HEK293 (cell line): ENCODE results near the gene MYBBP1A.
A peak's percentile ranks its signal among the peaks of the same experiment; 100 is the strongest.

Source experiments
- CTCF ChIA-PET: fragments of 350-600 bp; formaldehyde crosslinking; extraction: SDS; loops from one replicate; lab custom pipeline; 2021; ENCODE audit warnings: antibody characterized with exemption; lab: Yijun Ruan, JAX
- POLR2A ChIA-PET: fragments of 300-600 bp; formaldehyde crosslinking; extraction: SDS; loops from one replicate; lab custom pipeline; 2020; ENCODE audit warnings: antibody characterized with exemption, inconsistent platforms; lab: Yijun Ruan, JAX
- H3K27ac ChIP-seq: fragments of 200-500 bp; sonication (Bioruptor generic); 2 replicates; pipeline ENCODE4 v1.5.1; 2014; ENCODE audit warnings: low read depth, low read length, control low read depth, inconsistent platforms; ENCODE audit errors: extremely low read depth
- H3K36me3 ChIP-seq, 2 experiments: fragments of 200-500 bp in 1 of 2; sonication (Bioruptor generic) in 1 of 2; 1 replicate in 1 of 2; 2 replicates in 1 of 2; pipeline ENCODE4 v1.5.1; 2014 to 2017; ENCODE audit warnings: inconsistent platforms in 2 of 2, low read length in 2 of 2; ENCODE audit not compliant: control insufficient read depth in 2 of 2, insufficient read depth in 1 of 2
- H3K4me1 ChIP-seq: fragments of 200-500 bp; sonication (Bioruptor generic); 2 replicates; pipeline ENCODE4 v1.5.1; 2014; ENCODE audit warnings: mild to moderate bottlenecking, low read length, inconsistent platforms; ENCODE audit not compliant: control insufficient read depth, insufficient read depth
- H3K4me3 ChIP-seq: 2 replicates; pipeline ENCODE4 v1.5.1; 2011; ENCODE audit warnings: low read depth, mild to moderate bottlenecking, control low read depth, low read length, moderate library complexity
- H3K9me3 ChIP-seq: fragments of 200-500 bp; sonication (Bioruptor generic); 2 replicates; pipeline ENCODE4 v1.5.1; 2014; ENCODE audit warnings: low read depth, low read length, inconsistent platforms; ENCODE audit not compliant: control insufficient read depth, insufficient read depth
- BCL11A ChIP-seq: fragments of 450-650 bp; formaldehyde crosslinking; IDR thresholded peaks from 2 replicates; pipeline ENCODE4 v1.5.1; 2016; ENCODE audit warnings: low read depth, missing biosample characterization, missing genetic modification characterization
- EGR2 ChIP-seq: fragments of 450-650 bp; formaldehyde crosslinking; IDR thresholded peaks from 2 replicates; pipeline ENCODE4 v1.5.1; 2016; ENCODE audit warnings: low read depth, missing biosample characterization, missing genetic modification characterization
- KLF1 ChIP-seq: fragments of 450-650 bp; formaldehyde crosslinking; IDR thresholded peaks from 2 replicates; pipeline ENCODE4 v1.5.1; 2016; ENCODE audit warnings: missing biosample characterization, missing genetic modification characterization
- SCRT1 ChIP-seq: fragments of 450-650 bp; formaldehyde crosslinking; IDR thresholded peaks from 2 replicates; pipeline ENCODE4 v1.5.1; 2016; ENCODE audit warnings: missing biosample characterization, missing genetic modification characterization, borderline replicate concordance
- SCRT2 ChIP-seq: fragments of 450-650 bp; formaldehyde crosslinking; IDR thresholded peaks from 2 replicates; pipeline ENCODE4 v1.5.1; 2016; ENCODE audit warnings: missing biosample characterization, missing genetic modification characterization
- SP7 ChIP-seq: fragments of 450-650 bp; formaldehyde crosslinking; IDR thresholded peaks from 2 replicates; pipeline ENCODE4 v1.5.1; 2016; ENCODE audit warnings: missing biosample characterization, missing genetic modification characterization
- WT1 ChIP-seq: fragments of 450-650 bp; formaldehyde crosslinking; IDR thresholded peaks from 2 replicates; pipeline ENCODE4 v1.5.1; 2016; ENCODE audit warnings: missing biosample characterization, missing genetic modification characterization
- YY1 ChIP-seq: fragments of 450-650 bp; formaldehyde crosslinking; IDR thresholded peaks from 2 replicates; pipeline ENCODE4 v1.5.1; 2018; ENCODE audit warnings: missing biosample characterization, missing genetic modification characterization
- ZFHX2 ChIP-seq: fragments of 450-650 bp; formaldehyde crosslinking; conservative IDR thresholded peaks from 2 replicates; pipeline ENCODE4 v1.5.1; 2016; ENCODE audit warnings: missing biosample characterization, missing genetic modification characterization
- ZIC2 ChIP-seq: fragments of 450-650 bp; formaldehyde crosslinking; IDR thresholded peaks from 2 replicates; pipeline ENCODE4 v1.5.1; 2016; ENCODE audit warnings: missing biosample characterization, missing genetic modification characterization
- ZNF302 ChIP-seq: fragments of 450-650 bp; formaldehyde crosslinking; IDR thresholded peaks from 2 replicates; pipeline ENCODE4 v1.5.1; 2016; ENCODE audit warnings: missing biosample characterization, missing genetic modification characterization, low read depth
- ZNF341 ChIP-seq: fragments of 450-650 bp; formaldehyde crosslinking; IDR thresholded peaks from 2 replicates; pipeline ENCODE4; 2016; ENCODE audit warnings: low read depth, missing biosample characterization, missing genetic modification characterization
- ZNF473 ChIP-seq: fragments of 450-650 bp; formaldehyde crosslinking; IDR thresholded peaks from 2 replicates; pipeline ENCODE4 v1.5.1; 2017; ENCODE audit warnings: missing biosample characterization, missing genetic modification characterization
- ZNF677 ChIP-seq: fragments of 450-650 bp; IDR thresholded peaks from 2 replicates; pipeline ENCODE4 v1.5.0; 2018; ENCODE audit warnings: missing biosample characterization, mild to moderate bottlenecking, missing genetic modification characterization, moderate library complexity
- ZSCAN30 ChIP-seq: fragments of 450-650 bp; IDR thresholded peaks from 2 replicates; pipeline ENCODE4 v1.5.1; 2018; ENCODE audit warnings: missing biosample characterization, mild to moderate bottlenecking, missing genetic modification characterization, moderate library complexity
- TF ChIP-seq, protein P1 (sequence below): fragments of 450-650 bp; formaldehyde crosslinking; IDR thresholded peaks from 2 replicates; pipeline ENCODE4 v1.5.1; 2016; ENCODE audit warnings: missing biosample characterization, missing genetic modification characterization
- TF ChIP-seq, protein P2 (sequence below): fragments of 450-650 bp; formaldehyde crosslinking; conservative IDR thresholded peaks from 2 replicates; pipeline ENCODE4 v1.5.1; 2016; ENCODE audit warnings: low read depth, missing biosample characterization, missing genetic modification characterization
- TF ChIP-seq, protein P3 (sequence below): fragments of 450-650 bp; formaldehyde crosslinking; IDR thresholded peaks from 2 replicates; pipeline ENCODE4 v1.5.1; 2017; ENCODE audit warnings: missing biosample characterization, missing genetic modification characterization
- TF ChIP-seq, protein P4 (sequence below): fragments of 450-650 bp; formaldehyde crosslinking; IDR thresholded peaks from 2 replicates; pipeline ENCODE4 v1.5.1; 2016; ENCODE audit warnings: missing biosample characterization, missing genetic modification characterization

Gene MYBBP1A

DNA sequence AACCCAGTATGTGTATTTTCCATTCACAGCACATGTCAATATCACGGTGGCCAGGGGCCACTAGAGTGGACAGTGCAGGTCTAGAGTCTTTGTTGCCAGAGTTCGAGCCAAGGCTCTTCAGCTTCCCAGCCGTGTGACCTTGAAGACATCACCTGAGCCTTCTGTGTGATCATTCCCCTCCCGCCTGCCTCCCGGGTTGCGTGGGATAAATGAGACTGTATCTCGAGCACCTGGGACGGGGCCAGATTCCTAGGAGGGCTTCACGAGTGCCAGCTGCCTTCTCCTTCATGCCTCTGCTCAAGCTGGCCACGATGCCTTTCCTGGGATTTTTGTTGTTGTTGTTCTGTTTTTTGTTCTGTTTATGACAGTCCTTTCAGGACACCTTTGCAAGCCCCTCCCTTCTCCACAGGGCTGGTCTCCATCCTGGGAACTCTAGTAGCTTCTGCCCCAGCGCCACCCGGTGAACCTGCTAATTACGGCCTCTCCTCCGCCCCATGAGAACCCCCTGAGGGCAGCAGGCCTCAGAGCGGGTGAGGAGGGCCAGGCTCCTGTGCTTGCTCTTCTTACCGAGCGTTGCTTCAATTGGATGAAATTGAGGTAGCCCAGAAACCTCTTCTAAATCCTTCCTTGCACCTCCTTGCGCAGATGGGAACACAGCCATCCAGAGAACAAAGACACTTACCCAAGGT lies 52.6 kb downstream of the MYBBP1A start:
- H3K4me1 ChIP-seq = peaks cover 2% of the 10 kb centered on the region; the same call in 1 of the 2 replicates
- no peaks in the 10 kb centered on the region for H3K36me3 ChIP-seq
- no peaks in the 10 kb centered on the region for H3K9me3 ChIP-seq
- no peak overlapping the region for H3K27ac ChIP-seq
- CTCF ChIA-PET = interaction anchor here (0.6 kb wide), 1 partner anchor 30 kb away, joined by 4 read pairs; no protein-coding TSS in a partner anchor
- peak; percentile 43; the same call in 1 of the 2 replicates for TF ChIP-seq SP7 (tag by site-specific recombination)
- no peak for TF ChIP-seq ZNF473 (tag by site-specific recombination)
- TF ChIP-seq ZNF302 (tag by site-specific recombination) = no peak
- TF ChIP-seq YY1 (tag by site-specific recombination) = no peak
- TF ChIP-seq ZIC2 = peak; percentile 19; the same call in 1 of the 2 replicates
- TF ChIP-seq, all 188 proteins: peak for 2
- POLR2A ChIA-PET = no interaction called here
- no peak overlapping the region for H3K4me3 ChIP-seq

DNA sequence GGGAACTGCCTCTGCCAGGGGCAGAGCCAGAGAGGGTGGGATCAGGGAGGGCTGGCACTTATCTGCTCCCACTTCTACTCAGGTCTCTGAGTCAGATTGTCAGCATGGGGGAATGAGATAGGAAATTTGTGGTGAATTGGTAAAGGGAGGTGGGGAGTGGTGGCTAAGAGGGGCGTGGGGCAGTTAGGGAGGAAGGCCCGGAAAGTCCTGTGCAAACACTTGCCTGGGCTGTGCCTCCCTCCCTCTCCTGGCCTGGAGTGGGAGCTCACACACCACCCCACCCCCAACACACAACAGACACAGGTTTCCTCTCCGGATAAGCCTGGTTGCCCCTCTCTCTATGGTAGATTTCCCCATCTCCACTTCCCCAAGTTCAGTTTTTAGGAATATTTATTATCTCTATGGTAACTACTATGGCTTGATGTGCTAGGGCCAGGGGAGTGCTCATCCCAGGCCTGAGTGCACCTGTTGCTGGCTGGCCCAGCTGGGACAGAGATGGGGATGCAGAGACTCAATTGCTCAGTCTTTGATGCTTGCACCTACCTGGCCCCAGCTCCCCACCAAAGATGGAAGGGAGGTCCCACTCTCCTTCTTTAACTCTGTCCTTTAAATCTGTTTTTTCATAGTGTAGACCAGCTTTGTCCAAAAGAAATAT lies 53.8 kb downstream of the MYBBP1A start:
- H3K27ac ChIP-seq = no peak overlapping the region
- H3K4me3 ChIP-seq = no peak overlapping the region
- POLR2A ChIA-PET = interaction anchor here (0.5 kb wide), 1 partner anchor 34 kb away, joined by 6 read pairs; no protein-coding TSS in a partner anchor
- no peaks in the 10 kb centered on the region for H3K36me3 ChIP-seq
- TF ChIP-seq SCRT1 (tag by site-specific recombination) (peak; percentile 79), SCRT2 (peak; percentile 90), KLF1 (tag by site-specific recombination) (peak; percentile 96), EGR2 (tag by site-specific recombination) (peak; percentile 35; the same call in 1 of the 2 replicates), WT1 (tag by site-specific recombination) (peak; percentile 96), ZNF677 (tag by site-specific recombination) (no peak), ZNF341 (tag by site-specific recombination) (peak; percentile 78), ZFHX2 (tag by site-specific recombination) (peak; percentile 45; the same call in 1 of the 2 replicates), ZSCAN30 (no peak), BCL11A (tag by site-specific recombination) (no peak)
- TF ChIP-seq, protein P1, sequence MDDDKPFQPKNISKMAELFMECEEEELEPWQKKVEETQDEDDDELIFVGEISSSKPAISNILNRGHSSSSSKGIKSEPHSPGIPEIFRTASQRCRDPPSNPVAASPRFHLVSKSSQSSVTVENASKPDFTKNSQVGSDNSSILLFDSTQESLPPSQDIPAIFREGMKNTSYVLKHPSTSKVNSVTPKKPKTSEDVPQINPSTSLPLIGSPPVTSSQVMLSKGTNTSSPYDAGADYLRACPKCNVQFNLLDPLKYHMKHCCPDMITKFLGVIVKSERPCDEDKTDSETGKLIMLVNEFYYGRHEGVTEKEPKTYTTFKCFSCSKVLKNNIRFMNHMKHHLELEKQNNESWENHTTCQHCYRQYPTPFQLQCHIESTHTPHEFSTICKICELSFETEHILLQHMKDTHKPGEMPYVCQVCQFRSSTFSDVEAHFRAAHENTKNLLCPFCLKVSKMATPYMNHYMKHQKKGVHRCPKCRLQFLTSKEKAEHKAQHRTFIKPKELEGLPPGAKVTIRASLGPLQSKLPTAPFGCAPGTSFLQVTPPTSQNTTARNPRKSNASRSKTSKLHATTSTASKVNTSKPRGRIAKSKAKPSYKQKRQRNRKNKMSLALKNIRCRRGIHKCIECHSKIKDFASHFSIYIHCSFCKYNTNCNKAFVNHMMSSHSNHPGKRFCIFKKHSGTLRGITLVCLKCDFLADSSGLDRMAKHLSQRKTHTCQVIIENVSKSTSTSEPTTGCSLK (tag by site-specific recombination) = no peak
- TF ChIP-seq, protein P2, sequence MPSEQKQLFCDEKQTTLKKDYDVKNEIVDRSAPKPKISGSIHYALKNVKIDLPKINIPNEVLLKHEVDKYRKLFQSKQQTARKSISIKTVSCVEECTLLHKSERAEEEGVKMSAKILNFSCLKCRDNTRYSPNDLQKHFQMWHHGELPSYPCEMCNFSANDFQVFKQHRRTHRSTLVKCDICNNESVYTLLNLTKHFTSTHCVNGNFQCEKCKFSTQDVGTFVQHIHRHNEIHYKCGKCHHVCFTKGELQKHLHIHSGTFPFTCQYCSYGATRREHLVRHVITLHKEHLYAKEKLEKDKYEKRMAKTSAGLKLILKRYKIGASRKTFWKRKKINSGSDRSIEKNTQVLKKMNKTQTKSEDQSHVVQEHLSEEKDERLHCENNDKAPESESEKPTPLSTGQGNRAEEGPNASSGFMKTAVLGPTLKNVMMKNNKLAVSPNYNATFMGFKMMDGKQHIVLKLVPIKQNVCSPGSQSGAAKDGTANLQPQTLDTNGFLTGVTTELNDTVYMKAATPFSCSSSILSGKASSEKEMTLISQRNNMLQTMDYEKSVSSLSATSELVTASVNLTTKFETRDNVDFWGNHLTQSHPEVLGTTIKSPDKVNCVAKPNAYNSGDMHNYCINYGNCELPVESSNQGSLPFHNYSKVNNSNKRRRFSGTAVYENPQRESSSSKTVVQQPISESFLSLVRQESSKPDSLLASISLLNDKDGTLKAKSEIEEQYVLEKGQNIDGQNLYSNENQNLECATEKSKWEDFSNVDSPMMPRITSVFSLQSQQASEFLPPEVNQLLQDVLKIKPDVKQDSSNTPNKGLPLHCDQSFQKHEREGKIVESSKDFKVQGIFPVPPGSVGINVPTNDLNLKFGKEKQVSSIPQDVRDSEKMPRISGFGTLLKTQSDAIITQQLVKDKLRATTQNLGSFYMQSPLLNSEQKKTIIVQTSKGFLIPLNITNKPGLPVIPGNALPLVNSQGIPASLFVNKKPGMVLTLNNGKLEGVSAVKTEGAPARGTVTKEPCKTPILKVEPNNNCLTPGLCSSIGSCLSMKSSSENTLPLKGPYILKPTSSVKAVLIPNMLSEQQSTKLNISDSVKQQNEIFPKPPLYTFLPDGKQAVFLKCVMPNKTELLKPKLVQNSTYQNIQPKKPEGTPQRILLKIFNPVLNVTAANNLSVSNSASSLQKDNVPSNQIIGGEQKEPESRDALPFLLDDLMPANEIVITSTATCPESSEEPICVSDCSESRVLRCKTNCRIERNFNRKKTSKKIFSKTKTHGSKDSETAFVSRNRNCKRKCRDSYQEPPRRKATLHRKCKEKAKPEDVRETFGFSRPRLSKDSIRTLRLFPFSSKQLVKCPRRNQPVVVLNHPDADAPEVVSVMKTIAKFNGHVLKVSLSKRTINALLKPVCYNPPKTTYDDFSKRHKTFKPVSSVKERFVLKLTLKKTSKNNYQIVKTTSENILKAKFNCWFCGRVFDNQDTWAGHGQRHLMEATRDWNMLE (tag by site-specific recombination) = no peak
- TF ChIP-seq, protein P3, sequence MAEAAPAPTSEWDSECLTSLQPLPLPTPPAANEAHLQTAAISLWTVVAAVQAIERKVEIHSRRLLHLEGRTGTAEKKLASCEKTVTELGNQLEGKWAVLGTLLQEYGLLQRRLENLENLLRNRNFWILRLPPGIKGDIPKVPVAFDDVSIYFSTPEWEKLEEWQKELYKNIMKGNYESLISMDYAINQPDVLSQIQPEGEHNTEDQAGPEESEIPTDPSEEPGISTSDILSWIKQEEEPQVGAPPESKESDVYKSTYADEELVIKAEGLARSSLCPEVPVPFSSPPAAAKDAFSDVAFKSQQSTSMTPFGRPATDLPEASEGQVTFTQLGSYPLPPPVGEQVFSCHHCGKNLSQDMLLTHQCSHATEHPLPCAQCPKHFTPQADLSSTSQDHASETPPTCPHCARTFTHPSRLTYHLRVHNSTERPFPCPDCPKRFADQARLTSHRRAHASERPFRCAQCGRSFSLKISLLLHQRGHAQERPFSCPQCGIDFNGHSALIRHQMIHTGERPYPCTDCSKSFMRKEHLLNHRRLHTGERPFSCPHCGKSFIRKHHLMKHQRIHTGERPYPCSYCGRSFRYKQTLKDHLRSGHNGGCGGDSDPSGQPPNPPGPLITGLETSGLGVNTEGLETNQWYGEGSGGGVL (tag by site-specific recombination) = peak; percentile 76
- TF ChIP-seq, protein P4, sequence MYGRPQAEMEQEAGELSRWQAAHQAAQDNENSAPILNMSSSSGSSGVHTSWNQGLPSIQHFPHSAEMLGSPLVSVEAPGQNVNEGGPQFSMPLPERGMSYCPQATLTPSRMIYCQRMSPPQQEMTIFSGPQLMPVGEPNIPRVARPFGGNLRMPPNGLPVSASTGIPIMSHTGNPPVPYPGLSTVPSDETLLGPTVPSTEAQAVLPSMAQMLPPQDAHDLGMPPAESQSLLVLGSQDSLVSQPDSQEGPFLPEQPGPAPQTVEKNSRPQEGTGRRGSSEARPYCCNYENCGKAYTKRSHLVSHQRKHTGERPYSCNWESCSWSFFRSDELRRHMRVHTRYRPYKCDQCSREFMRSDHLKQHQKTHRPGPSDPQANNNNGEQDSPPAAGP (tag by site-specific recombination) = peak; percentile 91
- no peaks in the 10 kb centered on the region for H3K9me3 ChIP-seq
- CTCF ChIA-PET = interaction anchor here (0.5 kb wide), 1 partner anchor 350 kb away, joined by 3 read pairs; no protein-coding TSS in a partner anchor
- H3K4me1 ChIP-seq = peaks cover 2% of the 10 kb centered on the region; the same call in 1 of the 2 replicates
